ENCODE data around the gene MRPL27.

MRPL27 gene

GRCh38 chr17:50371526-50371925, 1.5 kb downstream of the MRPL27 start:
- no peak overlapping the region for H3K27ac ChIP-seq
- TF ChIP-seq CTCF (IDR thresholded peaks at IDR 0.05; ENCODE audit: low read depth, low read length, missing control alignments) = no peak

GRCh38 chr17:50370052-50370451, 2.9 kb downstream of the MRPL27 start:
- Histone ChIP-seq H3K4me3 (ENCODE audit: low read depth, low read length) (no peak overlapping the region), H3K36me3 (replicated peaks) (peaks cover 44% of the 10 kb centered on the region), H3K27me3 (replicated peaks) (no peaks in the 10 kb centered on the region), H3K27ac (no peak overlapping the region)
- no peak for DNase-seq
- no peak for TF ChIP-seq CTCF (IDR thresholded peaks at IDR 0.05; ENCODE audit: low read depth, low read length, missing control alignments)
- in situ Hi-C loops (cut with HindIII; ENCODE audit: low pct_ligation_motif_present, low sequenced_read_pairs) = no loop called here

More at GRCh38 chr17:50371526-50371925, 1.5 kb downstream of the MRPL27 start:
- Histone ChIP-seq H3K27me3 (replicated peaks) (no peaks in the 10 kb centered on the region), H3K36me3 (replicated peaks) (peaks cover 40% of the 10 kb centered on the region), H3K4me3 (ENCODE audit: low read depth, low read length) (no peak overlapping the region)
- no peak for DNase-seq
- in situ Hi-C loops (cut with HindIII; ENCODE audit: low pct_ligation_motif_present, low sequenced_read_pairs) = no loop called here

GRCh38 chr17:50367401-50367800, 5.6 kb downstream of the MRPL27 start:
- no peak for DNase-seq
- no peak overlapping the region for H3K4me3 ChIP-seq (ENCODE audit: low read depth, low read length)
- H3K27me3 ChIP-seq (replicated peaks) = no peaks in the 10 kb centered on the region
- H3K36me3 ChIP-seq (replicated peaks) = peaks cover 44% of the 10 kb centered on the region
- H3K27ac ChIP-seq = no peak overlapping the region
- in situ Hi-C loops (cut with HindIII; ENCODE audit: low pct_ligation_motif_present, low sequenced_read_pairs) = no loop called here
- no peak for TF ChIP-seq CTCF (IDR thresholded peaks at IDR 0.05; ENCODE audit: low read depth, low read length, missing control alignments)

GRCh38 chr17:50365649-50366393, 7.2 kb downstream of the MRPL27 start:
- H3K27me3 ChIP-seq (replicated peaks) = no peaks in the 10 kb centered on the region
- peaks cover 47% of the 10 kb centered on the region for H3K36me3 ChIP-seq (replicated peaks)
- no peak for DNase-seq
- no peak overlapping the region for H3K4me3 ChIP-seq (ENCODE audit: low read depth, low read length)
- no peak overlapping the region for H3K27ac ChIP-seq
- in situ Hi-C loops (cut with HindIII; ENCODE audit: low pct_ligation_motif_present, low sequenced_read_pairs) = no loop called here
- no peak for TF ChIP-seq CTCF (IDR thresholded peaks at IDR 0.05; ENCODE audit: low read depth, low read length, missing control alignments)

- Histone ChIP-seq H3K4me3 (ENCODE audit: low read depth, low read length) (no peak overlapping the region), H3K27me3 (replicated peaks) (no peaks in the 10 kb centered on the region), H3K36me3 (replicated peaks) (peaks cover 46% of the 10 kb centered on the region), H3K27ac (no peak overlapping the region)
- DNase-seq = no peak
- TF ChIP-seq CTCF (IDR thresholded peaks at IDR 0.05; ENCODE audit: low read depth, low read length, missing control alignments) = no peak
- in situ Hi-C loops (cut with HindIII; ENCODE audit: low pct_ligation_motif_present, low sequenced_read_pairs) = no loop called here
Observed at GRCh38 chr17:50365165-50365564, 7.8 kb downstream of the MRPL27 start.

GRCh38 chr17:50364715-50365114, 8.3 kb downstream of the MRPL27 start:
- Histone ChIP-seq H3K27me3 (replicated peaks) (no peaks in the 10 kb centered on the region), H3K27ac (no peak overlapping the region), H3K36me3 (replicated peaks) (peaks cover 41% of the 10 kb centered on the region), H3K4me3 (ENCODE audit: low read depth, low read length) (no peak overlapping the region)
- in situ Hi-C loops (cut with HindIII; ENCODE audit: low pct_ligation_motif_present, low sequenced_read_pairs) = no loop called here
- no peak for DNase-seq
- peak; percentile 38 for TF ChIP-seq CTCF (IDR thresholded peaks at IDR 0.05; ENCODE audit: low read depth, low read length, missing control alignments)

Measured in brain microvascular endothelial cell (primary cell).